ENCODE results near the gene OPRM1. TPM values are rescaled to one million over a fixed set of nuclear protein-coding genes. Genes with fewer than 3 reads are reported as not detected.
A peak's percentile ranks its signal among the peaks of the same experiment; 100 is the strongest.

OPRM1 gene
- total and polyA plus RNA-seq, 4 donors, result not detected

DNA sequence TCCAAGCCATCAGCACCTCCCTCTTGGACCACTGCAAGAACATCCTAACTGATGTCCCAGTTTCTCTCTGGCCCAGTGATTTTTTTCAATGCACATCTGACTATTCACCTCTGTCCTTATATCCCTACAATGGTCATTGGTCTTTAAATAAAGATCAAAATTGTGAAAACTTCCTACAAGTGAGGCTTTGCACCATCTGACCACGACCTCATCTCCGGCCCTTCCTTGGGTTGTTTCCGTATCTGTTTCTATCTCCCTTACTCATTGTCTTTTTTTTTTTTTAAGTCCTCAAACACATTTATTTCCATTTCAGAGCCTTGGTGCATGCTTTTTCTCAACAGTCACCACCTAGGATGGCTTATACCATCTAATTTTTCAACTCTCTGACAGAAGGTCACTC lies 229.4 kb downstream of the OPRM1 start:
- H3K36me3 ChIP-seq (ENCODE audit: control insufficient read depth in 4 of 4, insufficient read depth in 3 of 4, low read depth in 1 of 4, low read length in 3 of 4), result no peaks in the 10 kb centered on the region
- 86% methylated on average over 3 of the region's 3 CpGs for WGBS
- no peak for DNase-seq (ENCODE audit: low spot score)
- H3K27ac ChIP-seq (ENCODE audit: low read depth in 1 of 2, low read length in 2 of 2), result no peak overlapping the region
- TF ChIP-seq HNF4A (conservative IDR thresholded peaks at IDR 0.05), result no peak
- no peak for TF ChIP-seq REST (IDR thresholded peaks at IDR 0.05)
- H3K9me3 ChIP-seq (ENCODE audit: control insufficient read depth in 4 of 4, low read length in 3 of 4), result no peaks in the 10 kb centered on the region
- no peak overlapping the region for H3K9ac ChIP-seq (ENCODE audit: low read depth in 1 of 2, low read length in 2 of 2)
- no peak overlapping the region for H3K4me3 ChIP-seq (ENCODE audit: low read depth in 1 of 3, low read length in 3 of 3)
- H3K4me1 ChIP-seq (ENCODE audit: control insufficient read depth in 4 of 4, insufficient read depth in 4 of 4, low read length in 3 of 4), result no peaks in the 10 kb centered on the region
- no peaks in the 10 kb centered on the region for H3K27me3 ChIP-seq (ENCODE audit: control insufficient read depth in 4 of 4, insufficient read depth in 4 of 4, low read length in 3 of 4)

- WGBS, result 86% methylated on average over 2 of the region's 2 CpGs
These were observed 235.1 kb downstream of the OPRM1 start for GRCh38 chr6:154274168-154274567.

GRCh38 chr6:154276810-154277628 lies 238.0 kb downstream of the OPRM1 start:
- no peaks in the 10 kb centered on the region for H3K4me1 ChIP-seq (ENCODE audit: control insufficient read depth in 4 of 4, insufficient read depth in 4 of 4, low read length in 3 of 4)
- no peak overlapping the region for H3K9ac ChIP-seq (ENCODE audit: low read depth in 1 of 2, low read length in 2 of 2)
- WGBS, result 33% methylated on average over 11 of the region's 11 CpGs
- H3K9me3 ChIP-seq (ENCODE audit: control insufficient read depth in 4 of 4, low read length in 3 of 4), result no peaks in the 10 kb centered on the region
- no peak for DNase-seq (ENCODE audit: low spot score)
- H3K36me3 ChIP-seq (ENCODE audit: control insufficient read depth in 4 of 4, insufficient read depth in 3 of 4, low read depth in 1 of 4, low read length in 3 of 4), result no peaks in the 10 kb centered on the region
- H3K4me3 ChIP-seq (ENCODE audit: low read depth in 1 of 3, low read length in 3 of 3), result peak overlapping the region in 1 of 3 donors; percentile 11
- no peak for TF ChIP-seq HNF4A (conservative IDR thresholded peaks at IDR 0.05)
- TF ChIP-seq, protein P1, sequence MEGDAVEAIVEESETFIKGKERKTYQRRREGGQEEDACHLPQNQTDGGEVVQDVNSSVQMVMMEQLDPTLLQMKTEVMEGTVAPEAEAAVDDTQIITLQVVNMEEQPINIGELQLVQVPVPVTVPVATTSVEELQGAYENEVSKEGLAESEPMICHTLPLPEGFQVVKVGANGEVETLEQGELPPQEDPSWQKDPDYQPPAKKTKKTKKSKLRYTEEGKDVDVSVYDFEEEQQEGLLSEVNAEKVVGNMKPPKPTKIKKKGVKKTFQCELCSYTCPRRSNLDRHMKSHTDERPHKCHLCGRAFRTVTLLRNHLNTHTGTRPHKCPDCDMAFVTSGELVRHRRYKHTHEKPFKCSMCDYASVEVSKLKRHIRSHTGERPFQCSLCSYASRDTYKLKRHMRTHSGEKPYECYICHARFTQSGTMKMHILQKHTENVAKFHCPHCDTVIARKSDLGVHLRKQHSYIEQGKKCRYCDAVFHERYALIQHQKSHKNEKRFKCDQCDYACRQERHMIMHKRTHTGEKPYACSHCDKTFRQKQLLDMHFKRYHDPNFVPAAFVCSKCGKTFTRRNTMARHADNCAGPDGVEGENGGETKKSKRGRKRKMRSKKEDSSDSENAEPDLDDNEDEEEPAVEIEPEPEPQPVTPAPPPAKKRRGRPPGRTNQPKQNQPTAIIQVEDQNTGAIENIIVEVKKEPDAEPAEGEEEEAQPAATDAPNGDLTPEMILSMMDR (IDR thresholded peaks at IDR 0.05; ENCODE audit: low read depth, low read length, missing input control), result peak; percentile 61
- TF ChIP-seq RAD21 (IDR thresholded peaks at IDR 0.05), result peak; percentile 95
- H3K27ac ChIP-seq (ENCODE audit: low read depth in 1 of 2, low read length in 2 of 2), result no peak overlapping the region
- no peaks in the 10 kb centered on the region for H3K27me3 ChIP-seq (ENCODE audit: control insufficient read depth in 4 of 4, insufficient read depth in 4 of 4, low read length in 3 of 4)

More at GRCh38 chr6:154274168-154274567, 235.1 kb downstream of the OPRM1 start:
- no peaks in the 10 kb centered on the region for H3K9me3 ChIP-seq (ENCODE audit: control insufficient read depth in 4 of 4, low read length in 3 of 4)
- H3K36me3 ChIP-seq (ENCODE audit: control insufficient read depth in 4 of 4, insufficient read depth in 3 of 4, low read depth in 1 of 4, low read length in 3 of 4), result no peaks in the 10 kb centered on the region
- H3K4me1 ChIP-seq (ENCODE audit: control insufficient read depth in 4 of 4, insufficient read depth in 4 of 4, low read length in 3 of 4), result no peaks in the 10 kb centered on the region
- no peak for DNase-seq (ENCODE audit: low spot score)
- H3K27me3 ChIP-seq (ENCODE audit: control insufficient read depth in 4 of 4, insufficient read depth in 4 of 4, low read length in 3 of 4), result no peaks in the 10 kb centered on the region
- H3K27ac ChIP-seq (ENCODE audit: low read depth in 1 of 2, low read length in 2 of 2), result no peak overlapping the region
- H3K9ac ChIP-seq (ENCODE audit: low read depth in 1 of 2, low read length in 2 of 2), result no peak overlapping the region
- TF ChIP-seq EGR1 (IDR thresholded peaks at IDR 0.05; ENCODE audit: low read depth in 2 of 2), result no peak
- no peak for TF ChIP-seq SP1 (IDR thresholded peaks at IDR 0.05)
- no peak for TF ChIP-seq HNF4G (IDR thresholded peaks at IDR 0.05)
- TF ChIP-seq GABPA (IDR thresholded peaks at IDR 0.05 in 1 of 2, conservative IDR thresholded peaks at IDR 0.05 in 1 of 2), result no peak
- TF ChIP-seq FOXA1 (IDR thresholded peaks at IDR 0.05), result no peak
- H3K4me3 ChIP-seq (ENCODE audit: low read depth in 1 of 3, low read length in 3 of 3), result no peak overlapping the region

Data from liver (tissue), 9 donors.